HepG2 (cell line): ENCODE measurements around the gene TIRAP. TPM values are rescaled to one million over a fixed set of nuclear protein-coding genes. Genes with fewer than 3 reads are reported as not detected.

ENCODE experiments used
- CEBPB ChIP-seq: IDR thresholded peaks from 2 replicates; pipeline ENCODE4 v1.6.1; 2011; ENCODE audit warnings: low read depth, low read length, improper control_type of control experiment, borderline replicate concordance
- KAT2B ChIP-seq: fragments of 150-350 bp; IDR thresholded peaks from 2 replicates; pipeline ENCODE4 v1.6.1; 2014; ENCODE audit warnings: low read depth, low read length, borderline replicate concordance
- MAZ ChIP-seq, 2 experiments: sonication (generic) in 1 of 2; formaldehyde crosslinking in 1 of 2; IDR thresholded peaks; 2 replicates each; pipeline versions ENCODE4 v1.5.0 to v1.6.1; 2012 to 2020; ENCODE audit warnings: low read depth in 2 of 2, mild to moderate bottlenecking in 2 of 2, borderline replicate concordance in 1 of 2, improper control_type of control experiment in 1 of 2, low read length in 1 of 2, missing genetic modification reagents in 1 of 2, moderate library complexity in 1 of 2
- MED8 ChIP-seq: sonication (generic); formaldehyde crosslinking; IDR thresholded peaks from 2 replicates; pipeline ENCODE4 v1.8.1; 2023; ENCODE audit warnings: mild to moderate bottlenecking, missing genetic modification reagents; ENCODE audit not compliant: insufficient replicate concordance
- NR2F6 ChIP-seq, 2 experiments: IDR thresholded peaks; 2 replicates each; pipeline ENCODE4 v1.6.1; 2016; ENCODE audit warnings: antibody characterized with exemption in 1 of 2, mild to moderate bottlenecking in 1 of 2
- SNAPC4 ChIP-seq: sonication (generic); formaldehyde crosslinking; IDR thresholded peaks from 2 replicates; pipeline ENCODE4 v1.4.0; 2020; ENCODE audit warnings: mild to moderate bottlenecking, missing genetic modification reagents
- TFE3 ChIP-seq: IDR thresholded peaks from 2 replicates; pipeline ENCODE4 v1.6.1; 2016
- ZBTB43 ChIP-seq: sonication (generic); formaldehyde crosslinking; conservative IDR thresholded peaks from 2 replicates; pipeline ENCODE4 v1.4.0; 2020; ENCODE audit warnings: missing genetic modification reagents
- ZFY ChIP-seq: sonication (generic); formaldehyde crosslinking; IDR thresholded peaks from 2 replicates; pipeline ENCODE4 v1.4.0; 2020; ENCODE audit warnings: missing genetic modification reagents
- ZHX2 ChIP-seq, 2 experiments: sonication (generic) in 1 of 2; formaldehyde crosslinking in 1 of 2; IDR thresholded peaks; 2 replicates each; pipeline versions ENCODE4 v1.6.1 to v1.9.0; 2014 to 2022; ENCODE audit warnings: antibody characterized with exemption in 1 of 2, borderline replicate concordance in 1 of 2, inconsistent platforms in 1 of 2, low read depth in 1 of 2, missing genetic modification reagents in 1 of 2
- ZNF556 ChIP-seq: sonication (generic); formaldehyde crosslinking; IDR thresholded peaks from 2 replicates; pipeline ENCODE4 v1.4.0; 2020; ENCODE audit warnings: mild to moderate bottlenecking, missing genetic modification reagents, borderline replicate concordance
- ZNF562 ChIP-seq: sonication (generic); formaldehyde crosslinking; IDR thresholded peaks from 2 replicates; pipeline ENCODE4 v1.8.0; 2022; ENCODE audit warnings: missing genetic modification reagents, borderline replicate concordance
- ZNF709 ChIP-seq: sonication (generic); formaldehyde crosslinking; IDR thresholded peaks from 2 replicates; pipeline ENCODE4 v1.5.0; 2020; ENCODE audit warnings: mild to moderate bottlenecking, missing genetic modification reagents
- polyA plus RNA-seq, 8 experiments: library from polyadenylated mRNA; depleted of rRNA in 3 of 8; stranded (reverse) in 7 of 8; unstranded in 1 of 8; fragments of >200 nt; fragmentation: Illumina TruSeq in 4 of 8; extraction: Trizol in 4 of 8; gene quantifications; 2 replicates each; pipeline versions ENCODE4 v1.2.1 to v1.2.3, GENCODE V29; 2011 to 2016; ENCODE audit warnings: low read depth in 4 of 8, missing spikeins in 1 of 8, mixed read lengths in 1 of 8; ENCODE audit not compliant: insufficient read depth in 1 of 8
- total RNA-seq, 5 experiments: library from RNA; depleted of rRNA; stranded (reverse); fragments of >200 nt; fragmentation: Illumina TruSeq; extraction: Trizol; gene quantifications; 2 replicates each; pipeline ENCODE4 v1.2.3, GENCODE V29; 2016; ENCODE audit warnings: low read depth in 1 of 5

Gene TIRAP
- total and polyA plus RNA-seq, 2 of the 13 experiments (the other 11 are each of a cell fraction or from before 2014, with no cell fraction given): 5.4 to 5.7 TPM

- TF ChIP-seq ZHX2 (IDR thresholded peaks at IDR 0.05; ENCODE audit: low read depth) (no peak), ZHX2 (CRISPR knock-in tag; IDR thresholded peaks at IDR 0.05; ENCODE audit: borderline replicate concordance) (no peak), ZNF562 (CRISPR knock-in tag) (no peak), MAZ (IDR thresholded peaks at IDR 0.05; ENCODE audit: borderline replicate concordance, low read depth, low read length) (no peak), MAZ (CRISPR knock-in tag; IDR thresholded peaks at IDR 0.05; ENCODE audit: low read depth) (peak; percentile 69; the same call in 1 of the 2 replicates), MED8 (CRISPR knock-in tag) (no peak), ZFY (CRISPR knock-in tag) (0 out of 2 replicates have a peak, but pooled peaks have one; percentile 20), NR2F6 (IDR thresholded peaks at IDR 0.05) (no peak), NR2F6 (CRISPR knock-in tag; IDR thresholded peaks at IDR 0.05) (no peak), ZNF556 (CRISPR knock-in tag) (no peak), TFE3 (CRISPR knock-in tag) (no peak), CEBPB (no peak), ZNF709 (CRISPR knock-in tag) (no peak), KAT2B (no peak), SNAPC4 (CRISPR knock-in tag) (no peak), ZBTB43 (CRISPR knock-in tag) (no peak)
Observed at GRCh38 chr11:126310200-126310991, 27.5 kb downstream of the TIRAP start (continued).
